Adrenal gland (tissue), 12 donors: ENCODE measurements around the gene OSTF1. TPM values are rescaled to one million over a fixed set of nuclear protein-coding genes. Genes with fewer than 3 reads are reported as not detected.

Experiments used
- DNase-seq, 7 donors: peaks; one replicate each; pipeline ENCODE4 v3.0.0-alpha.2; 2019 to 2020
- H3K27ac ChIP-seq, 5 donors: fragments of 200-600 bp; sonication (generic) in 4 of 5; 1 replicate in 3 of 5; 2 replicates in 2 of 5; pipeline versions ENCODE4 v1.5.1 to v1.8.0; 2016 to 2020; ENCODE audit warnings: mild to moderate bottlenecking in 1 of 5
- H3K27me3 ChIP-seq: fragments of 200-600 bp; 2 replicates; pipeline ENCODE4 v1.8.0; 2021
- H3K36me3 ChIP-seq, 2 donors: fragments of 200-600 bp; replicated peaks in 1 of 2; 1 replicate in 1 of 2; 2 replicates in 1 of 2; pipeline versions ENCODE4 v1.5.1 to v1.8.0; 2018 to 2022
- H3K4me1 ChIP-seq, 2 donors: fragments of 200-600 bp; replicated peaks in 1 of 2; 1 replicate in 1 of 2; 2 replicates in 1 of 2; pipeline versions ENCODE4 v1.5.1 to v1.8.0; 2018 to 2021
- H3K4me3 ChIP-seq, 4 donors: fragments of 200-600 bp; sonication (generic) in 3 of 4; one replicate each; pipeline ENCODE4 v1.5.1; 2016 to 2018
- H3K9me3 ChIP-seq, 3 donors: fragments of 200-600 bp; sonication (generic) in 1 of 3; replicated peaks in 1 of 3; 1 replicate in 2 of 3; 2 replicates in 1 of 3; pipeline versions ENCODE4 v1.5.1 to v1.8.0; 2016 to 2021
- CTCF ChIP-seq, 6 experiments: fragments of 450-650 bp in 4 of 6; fragments of 200-600 bp in 2 of 6; sonication (generic) in 1 of 6; IDR thresholded peaks; 1 replicate in 5 of 6; 2 replicates in 1 of 6; pipeline versions ENCODE4 v1.5.1 to v1.8.0; 2016 to 2021; ENCODE audit warnings: antibody characterized with exemption in 6 of 6, mild to moderate bottlenecking in 2 of 6, moderate library complexity in 1 of 6
- POLR2A ChIP-seq, 2 donors: fragments of 450-650 bp; IDR thresholded peaks; one replicate each; pipeline ENCODE4 v1.6.1; 2017; ENCODE audit warnings: antibody characterized with exemption in 2 of 2, mild to moderate bottlenecking in 2 of 2, moderate library complexity in 1 of 2
- WGBS, 4 donors: extraction: QIAGEN DNeasy Blood & Tissue Kit in 2 of 4; methylation state at CpG; one replicate each; pipeline versions ENCODE4 v1.1.5 to v1.1.7; 2013 to 2017; 5-methylcytosine and 5-hydroxymethylcytosine counted together
- intact Hi-C, 2 donors: fragments of 100-400 bp; cut with DNase I; formaldehyde crosslinking; loops; one replicate each; pipeline versions ENCODE4 v1.14.1 to v1.15.0; 2022 to 2023
- polyA plus RNA-seq, 3 donors: library from polyadenylated mRNA; stranded (reverse); fragments of 200-250 nt in 2 of 3; fragments of 350-450 nt in 1 of 3; fragmentation: Illumina TruSeq in 1 of 3; extraction: RNeasy Lipid Tissue Mini Kit (QIAGEN cat#74804) in 1 of 3; gene quantifications; one replicate each; pipeline ENCODE4 v1.2.3, GENCODE V29; 2013 to 2014
- total RNA-seq, 9 donors: library from RNA; depleted of rRNA in 4 of 9; stranded (reverse); fragments of >200 nt in 4 of 9; fragments of 120-200 nt in 1 of 9; fragmentation: NEBNext Ultra II Directional in 1 of 9; extraction: Animal tissue kit (Norgen Biotek cat#: 25700) in 1 of 9; gene quantifications; one replicate each; pipeline versions ENCODE4 v1.1.0 to v1.2.4, GENCODE V29; 2013 to 2023
- donor health status: healthy with polysubstance abuse.
- donor health status: Bipolar disorder and iron deficiency.
- donor health status: DM: yes; HTN: yes; CAD: no.
- donor health status: DM: no; HTN: no; CAD: no.
- donor health status: DM: no; HTN: no; CAD: no.
- donor health status: DM: yes; HTN: yes; CAD: no.

OSTF1 gene
- total and polyA plus RNA-seq, 12 donors: 21.0 to 52.2 (median 34.9) TPM

GRCh38 chr9:75132244-75132643, 43.9 kb downstream of the OSTF1 start:
- Histone ChIP-seq H3K9me3 (no peaks in the 10 kb centered on the region), H3K4me1 (no peaks in the 10 kb centered on the region), H3K27me3 (no peaks in the 10 kb centered on the region), H3K4me3 (no peak overlapping the region), H3K27ac (no peak overlapping the region), H3K36me3 (peaks cover 0 to 41% of the 10 kb centered on the region in 2 donors)
- intact Hi-C loops: no loop called here
- no peak for TF ChIP-seq CTCF (IDR thresholded peaks at IDR 0.05)
- TF ChIP-seq POLR2A (IDR thresholded peaks at IDR 0.05): no peak
- no peak for DNase-seq
- WGBS, 4 donors: 77 to 87% (median 83%) methylated on average over 4 of the region's 4 CpGs

- DNase-seq: no peak
- Histone ChIP-seq H3K36me3 (peaks cover 0 to 46% of the 10 kb centered on the region in 2 donors), H3K9me3 (no peaks in the 10 kb centered on the region), H3K4me1 (no peaks in the 10 kb centered on the region), H3K4me3 (no peak overlapping the region), H3K27me3 (no peaks in the 10 kb centered on the region), H3K27ac (no peak overlapping the region)
- intact Hi-C loops: no loop called here
- WGBS, 4 donors: 90 to 97% (median 94%) methylated on average over 3 of the region's 3 CpGs
- TF ChIP-seq CTCF (IDR thresholded peaks at IDR 0.05): no peak
- no peak for TF ChIP-seq POLR2A (IDR thresholded peaks at IDR 0.05)
Measured at GRCh38 chr9:75133396-75133795, 45.1 kb downstream of the OSTF1 start.

- WGBS, 4 donors: 98 to 100% (median 99%) methylated on average over 2 of the region's 2 CpGs
- no peak for DNase-seq
- no peak overlapping the region for H3K4me3 ChIP-seq
- TF ChIP-seq CTCF (IDR thresholded peaks at IDR 0.05): no peak
- intact Hi-C loops: no loop called here
- H3K4me1 ChIP-seq: no peaks in the 10 kb centered on the region
- H3K27me3 ChIP-seq: no peaks in the 10 kb centered on the region
- no peak overlapping the region for H3K27ac ChIP-seq
- no peaks in the 10 kb centered on the region for H3K9me3 ChIP-seq
- peaks cover 0 to 46% of the 10 kb centered on the region in 2 donors for H3K36me3 ChIP-seq
Measured at GRCh38 chr9:75134495-75134894, 46.2 kb downstream of the OSTF1 start.

GRCh38 chr9:75138260-75139040, 50.1 kb downstream of the OSTF1 start:
- no peak overlapping the region for H3K27ac ChIP-seq

More at GRCh38 chr9:75138260-75139040, 50.1 kb downstream of the OSTF1 start:
- no peak for DNase-seq
- no peaks in the 10 kb centered on the region for H3K9me3 ChIP-seq
- peaks cover 0 to 35% of the 10 kb centered on the region in 2 donors for H3K36me3 ChIP-seq
- H3K4me1 ChIP-seq: no peaks in the 10 kb centered on the region
- intact Hi-C loops: no loop called here
- H3K27me3 ChIP-seq: no peaks in the 10 kb centered on the region
- 76 to 93% (median 87%) methylated on average over 1 of the region's 1 CpG for WGBS, 4 donors
- TF ChIP-seq CTCF (IDR thresholded peaks at IDR 0.05) (no peak), POLR2A (IDR thresholded peaks at IDR 0.05) (no peak)
- no peak overlapping the region for H3K4me3 ChIP-seq
